ENCODE data around the gene RNF126.
"Not testable (repeated sequence)": the region's sequence is repeated elsewhere in the genome, so short reads cannot be mapped to it uniquely, and the experiment has no call there.

Gene RNF126

DNA sequence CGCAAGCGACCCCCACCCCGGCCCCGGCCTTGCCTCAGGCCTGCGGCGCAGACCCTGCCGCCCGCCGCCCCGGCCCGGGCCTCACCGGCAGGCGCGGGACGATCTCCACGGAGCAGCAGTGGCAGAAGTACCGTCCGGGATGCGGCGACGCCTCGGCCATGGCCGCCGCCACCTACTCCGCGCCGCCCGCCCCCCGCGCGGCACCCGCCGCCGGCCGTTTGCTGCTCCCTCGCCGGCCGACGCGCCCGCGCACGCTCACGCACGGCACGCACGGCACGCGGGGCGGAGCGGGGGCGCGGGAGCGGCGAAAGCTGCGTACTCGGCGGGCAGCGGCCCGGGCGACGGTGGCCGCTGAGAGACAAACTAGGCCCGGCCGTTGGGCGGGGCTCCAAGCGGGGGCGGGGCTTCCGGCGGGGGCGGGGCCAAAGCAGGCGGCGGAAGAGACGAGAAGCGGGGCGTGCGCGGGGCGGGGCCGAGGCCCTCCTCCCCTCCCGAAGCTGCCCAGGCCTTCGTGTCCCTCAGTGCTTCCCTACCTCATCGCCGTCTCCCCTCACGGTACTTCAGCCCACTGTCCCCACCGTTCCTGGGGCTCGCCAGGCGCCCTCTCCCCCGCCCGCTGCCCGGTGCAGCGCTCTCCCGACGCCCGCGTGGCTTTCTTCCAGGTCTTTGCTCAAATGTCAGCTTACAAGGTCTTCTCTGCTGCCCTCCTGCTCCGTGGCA is at the start of gene RNF126:
Gene RNF126 (minus strand): TSS at position 253 of the 720 bp plus-strand sequence. CDS start 93 bp downstream, at position 160.
- peak; percentile 96 for DNase-seq

DNA sequence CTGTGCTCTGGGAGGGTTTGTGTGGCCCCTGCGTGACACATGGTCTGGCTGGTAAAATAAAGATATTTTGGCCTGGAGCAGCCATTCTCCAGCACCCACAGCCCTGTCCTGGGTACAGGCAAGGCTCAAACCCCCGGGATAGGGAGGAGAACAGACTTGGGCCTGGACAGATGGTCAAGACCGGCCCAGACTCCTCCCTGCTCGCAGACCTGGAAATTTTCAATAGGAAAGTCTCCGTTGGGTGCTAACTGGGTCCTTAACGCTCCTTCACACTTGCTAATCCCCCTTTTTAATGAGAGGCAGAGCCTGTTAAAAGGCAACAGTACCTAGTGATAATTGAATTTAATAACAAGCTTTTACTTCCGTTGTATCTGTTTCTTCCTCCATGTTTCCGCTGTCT is 48.2 kb upstream of the RNF126 start:
- no peak for DNase-seq

DNA sequence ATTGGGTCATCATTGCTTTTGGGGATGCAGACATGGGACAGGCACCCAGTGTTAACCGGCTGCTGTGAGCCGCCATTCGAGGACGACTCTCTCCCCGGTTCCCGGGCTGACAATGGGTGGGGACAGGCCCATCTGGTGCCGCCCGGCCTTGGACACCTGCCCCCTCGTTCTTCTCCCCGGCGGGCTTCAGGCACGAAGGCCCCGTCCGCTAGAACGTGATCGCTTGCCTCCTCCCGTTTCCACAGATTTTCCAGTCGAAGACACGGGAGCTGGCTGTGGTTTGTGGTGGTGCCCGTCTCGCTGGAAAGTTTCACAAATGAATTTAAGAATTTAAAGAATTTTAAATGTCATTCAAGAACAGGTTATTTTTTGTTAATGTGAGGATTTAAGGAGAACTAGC is 47.8 kb upstream of the RNF126 start:
- no peak for DNase-seq

GRCh38 chr19:709965-710571 is 47.1 kb upstream of the RNF126 start:
- no peak for DNase-seq

- no peak for DNase-seq
Observed at GRCh38 chr19:709196-709964, 46.4 kb upstream of the RNF126 start.

DNA sequence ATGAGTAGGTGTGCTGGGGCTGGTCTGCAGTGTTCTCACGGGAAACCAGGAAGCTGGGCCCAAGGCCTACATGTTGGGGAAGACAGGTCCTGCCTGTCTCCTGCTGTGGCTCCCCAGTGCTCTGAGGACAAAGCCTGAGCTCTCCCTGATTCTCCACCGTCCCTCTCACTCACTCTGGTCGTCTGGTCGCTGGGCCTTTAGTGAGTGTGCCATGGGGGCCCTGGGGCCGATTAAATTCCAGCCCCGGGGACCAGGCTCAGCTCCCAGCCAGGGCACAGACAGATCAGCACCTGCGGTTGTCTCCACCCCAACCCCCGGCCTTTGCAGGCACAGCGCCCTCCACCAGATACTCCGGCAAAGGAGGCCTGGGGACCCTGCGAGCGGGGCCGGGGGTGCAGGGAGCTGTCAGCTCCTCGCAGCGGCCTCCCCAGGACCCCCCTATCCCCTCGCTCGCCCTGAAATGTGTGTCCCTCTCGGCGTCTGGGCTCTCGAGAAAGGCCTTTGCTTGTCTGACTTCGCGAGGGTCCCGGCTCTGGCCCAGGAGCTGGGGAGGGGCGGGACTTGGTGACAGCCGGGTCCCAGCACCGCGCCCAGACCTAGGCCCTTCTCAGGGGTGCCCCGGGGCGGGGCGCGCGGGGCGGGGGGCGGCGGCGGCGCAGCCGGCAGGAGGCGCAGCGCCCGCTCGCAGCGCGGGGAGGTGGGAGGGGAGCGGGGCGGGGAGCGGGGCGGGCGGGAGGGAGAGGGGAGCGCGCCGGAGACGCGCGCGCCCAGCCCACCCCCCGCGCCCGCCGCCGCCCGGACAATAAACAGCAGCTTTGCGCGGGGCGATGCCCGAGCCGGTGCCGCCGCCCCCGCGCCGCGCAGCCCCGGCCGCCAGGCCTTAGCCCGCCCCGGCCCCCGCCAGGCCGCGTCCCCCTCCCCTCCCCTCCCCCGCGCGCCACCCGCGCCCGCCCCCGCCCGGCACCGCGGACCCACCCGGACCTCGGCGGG is 45.4 kb upstream of the RNF126 start, which contains the start of gene PALM:
Gene PALM (plus strand): TSS at position 782 of the 990 bp plus-strand sequence. CDS start 212 bp downstream, outside the sequence.
- DNase-seq: peak; percentile 61

- no peak for DNase-seq
Observed at GRCh38 chr19:704447-704741, 41.4 kb upstream of the RNF126 start.

GRCh38 chr19:703651-704446 is 40.8 kb upstream of the RNF126 start:
- peak; percentile 98 for DNase-seq

- no peak for DNase-seq
Observed at GRCh38 chr19:703329-703650, 40.3 kb upstream of the RNF126 start.

- DNase-seq: not testable (repeated sequence)
Observed at GRCh38 chr19:702847-703246, 39.8 kb upstream of the RNF126 start.

GRCh38 chr19:699885-700284 is 36.9 kb upstream of the RNF126 start:
- DNase-seq: peak; percentile 85

GRCh38 chr19:698529-698928 is 35.5 kb upstream of the RNF126 start:
- peak; percentile 66 for DNase-seq

GRCh38 chr19:695352-695949 is 32.4 kb upstream of the RNF126 start, which contains the start of gene PRSS57:
TSS of gene PRSS57 (minus strand) at chr19:695452. CDS start at chr19:695430, 22 bp downstream.
- DNase-seq: peak; percentile 93

DNA sequence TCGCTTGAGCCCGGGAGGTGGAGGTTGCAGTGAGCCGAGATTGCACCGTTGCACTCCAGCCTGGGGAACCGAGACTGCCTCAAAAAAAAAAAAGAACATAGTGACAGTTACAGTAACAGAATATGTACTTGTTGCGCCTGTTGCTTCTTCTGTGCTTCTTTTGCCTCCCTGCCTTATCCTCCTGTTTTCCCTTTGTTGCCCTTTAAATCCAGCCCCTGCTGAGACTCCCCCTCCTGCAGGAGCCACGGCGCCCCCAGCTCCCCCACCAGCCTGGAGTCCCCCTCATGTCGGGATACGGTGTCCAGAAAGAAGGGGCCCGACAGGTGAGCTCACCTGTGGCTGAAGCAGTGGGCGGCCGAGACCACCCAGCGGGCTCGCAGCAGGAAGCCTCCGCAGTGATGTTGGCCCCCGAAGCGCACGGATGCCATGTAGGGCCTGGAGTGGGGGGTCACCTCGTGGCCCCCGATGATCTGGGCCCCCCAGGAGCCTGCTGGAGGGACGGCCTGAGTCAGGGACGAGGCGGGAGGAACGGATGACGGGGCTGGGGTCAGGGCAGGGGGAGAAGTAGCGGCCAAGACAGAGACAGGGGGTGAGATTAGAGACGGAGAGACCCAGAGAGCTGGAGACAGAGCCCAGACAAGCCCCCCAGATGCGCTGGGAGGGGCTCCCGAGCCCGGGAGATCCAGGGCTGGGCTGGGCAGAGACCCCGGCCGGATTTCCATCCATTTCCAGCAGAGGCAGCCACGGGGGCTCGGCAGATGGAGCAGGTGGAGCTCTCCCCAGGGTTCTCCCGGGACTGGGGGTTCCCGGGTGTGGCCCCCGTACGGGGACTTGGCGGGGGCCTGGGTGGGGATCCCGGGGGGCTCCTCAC is 31.7 kb upstream of the RNF126 start:
- DNase-seq: no peak

DNA sequence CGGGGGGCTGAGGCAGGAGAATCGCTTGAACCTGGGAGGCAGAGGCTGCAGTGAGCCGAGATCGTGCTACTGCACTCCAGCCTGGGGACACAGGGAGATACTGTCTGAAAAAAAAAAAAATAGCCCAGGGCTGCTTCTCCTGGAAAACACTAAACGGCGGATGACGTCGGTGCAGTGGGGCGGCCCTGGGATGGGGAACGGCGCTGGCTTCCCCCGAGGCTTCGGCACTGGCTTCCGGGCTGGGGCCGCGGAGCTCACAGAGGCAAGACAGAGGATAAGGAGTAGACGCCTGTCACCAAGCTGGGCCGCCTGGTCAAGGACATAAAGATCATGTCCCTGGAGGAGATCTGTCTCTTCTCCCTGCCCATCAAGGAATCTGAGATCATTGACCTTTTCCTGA is 27.2 kb upstream of the RNF126 start:
- no peak for DNase-seq

- no peak for DNase-seq
Observed at GRCh38 chr19:688992-689391, 26.0 kb upstream of the RNF126 start.

GRCh38 chr19:688214-688613 is 25.2 kb upstream of the RNF126 start:
- no peak for DNase-seq

GRCh38 chr19:687569-688166 is 24.7 kb upstream of the RNF126 start:
- no peak for DNase-seq

GRCh38 chr19:686589-687297 is 23.7 kb upstream of the RNF126 start:
- DNase-seq: no peak

Data from hematopoietic multipotent progenitor cell treated with erythropoietin and hydrocortisone succinate and interleukin-3 and kit ligand, for 4 days (in vitro differentiated cells).